Stimulated activated naive CD8-positive, alpha-beta T cell treated with anti-CD3 and anti-CD28 coated beads, Interleukin-15, Interleukin-2, amounts not matched to agents 100 U/mL and 50 U/mL, for 24 hours (primary cell): ENCODE measurements around the gene UBASH3A.
A peak's percentile ranks its signal among the peaks of the same experiment; 100 is the strongest.
"Not testable (repeated sequence)": the region's sequence is repeated elsewhere in the genome, so short reads cannot be mapped to it uniquely, and the experiment has no call there.

ENCODE experiments used
- ATAC-seq: fragments of 150-1000 bp; cut with Tn5 transposase; one replicate; pipeline ENCODE4 v1.10.0; 2021
- DNase-seq: peaks from one replicate; pipeline ENCODE4 v3.0.0; 2021

UBASH3A gene

DNA sequence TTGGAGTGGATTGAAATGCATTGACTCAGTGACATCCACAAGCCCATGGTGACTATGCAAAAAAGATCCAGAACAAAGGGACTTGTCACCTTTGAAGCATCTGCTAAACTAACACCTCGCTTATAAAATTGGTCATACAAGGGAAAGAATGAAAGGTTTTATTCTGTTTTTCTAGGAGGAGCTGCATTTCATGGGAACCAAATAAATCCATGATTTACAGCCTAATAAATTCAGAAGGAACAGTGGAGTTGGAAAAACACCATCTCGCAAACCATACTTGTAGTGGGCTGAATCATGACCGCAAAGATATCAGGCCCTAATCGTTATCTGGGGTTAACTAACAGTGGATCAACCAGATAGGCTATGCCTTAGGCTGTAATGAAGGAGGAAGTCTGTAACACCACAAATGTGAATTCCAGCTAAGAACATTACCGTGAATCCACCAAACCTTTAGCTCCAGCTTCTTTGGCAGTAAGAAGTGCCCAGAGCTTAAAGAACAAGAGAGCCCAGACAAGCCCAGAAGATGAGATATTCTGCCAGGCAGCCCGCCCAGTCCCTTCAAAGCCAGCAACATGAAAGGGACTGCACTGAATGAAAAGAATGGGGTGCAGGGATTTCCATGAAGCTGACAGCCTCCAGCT lies 64.9 kb downstream of the UBASH3A start:
- ATAC-seq (no peak), DNase-seq (no peak)

DNA sequence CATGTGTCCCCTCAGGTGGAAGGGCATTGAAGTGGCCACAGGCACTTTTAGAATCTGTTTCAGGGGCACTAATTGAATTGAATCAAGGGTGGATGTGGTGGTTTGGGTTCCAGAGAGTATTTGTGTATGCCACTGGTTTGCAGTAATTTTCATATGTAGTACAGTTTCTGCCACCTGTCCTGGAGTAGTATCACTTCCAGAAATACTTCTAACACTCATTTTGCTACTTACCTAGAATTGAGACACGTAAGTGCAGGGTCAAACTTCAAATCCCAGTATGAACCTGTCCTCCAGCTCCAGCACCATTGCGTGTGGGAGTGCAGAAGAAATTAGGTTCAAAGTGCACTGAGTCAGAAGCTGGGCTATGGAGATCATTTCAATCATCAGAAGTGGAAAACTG lies 65.6 kb downstream of the UBASH3A start:
- DNase-seq: no peak
- no peak for ATAC-seq

DNA sequence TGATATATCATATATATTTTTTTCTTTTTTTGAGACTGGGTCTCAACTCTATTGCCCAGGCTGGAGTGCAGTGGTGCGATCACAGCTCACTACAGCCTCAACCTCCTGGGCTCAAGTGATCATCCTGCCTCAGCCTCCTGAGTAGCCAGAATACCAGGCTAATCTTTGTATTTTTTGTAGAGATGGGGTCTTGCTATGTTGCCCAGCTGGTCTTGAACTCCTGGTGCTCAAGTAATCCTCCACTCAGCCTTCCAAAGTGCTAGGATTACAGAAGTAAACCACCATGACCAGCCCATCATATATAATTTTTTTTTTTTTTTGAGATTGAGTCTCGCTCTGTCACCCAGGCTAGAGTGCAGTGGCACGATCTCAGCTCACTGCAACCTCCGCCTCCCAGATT lies 66.0 kb downstream of the UBASH3A start:
- not testable (repeated sequence) for DNase-seq, ATAC-seq

DNA sequence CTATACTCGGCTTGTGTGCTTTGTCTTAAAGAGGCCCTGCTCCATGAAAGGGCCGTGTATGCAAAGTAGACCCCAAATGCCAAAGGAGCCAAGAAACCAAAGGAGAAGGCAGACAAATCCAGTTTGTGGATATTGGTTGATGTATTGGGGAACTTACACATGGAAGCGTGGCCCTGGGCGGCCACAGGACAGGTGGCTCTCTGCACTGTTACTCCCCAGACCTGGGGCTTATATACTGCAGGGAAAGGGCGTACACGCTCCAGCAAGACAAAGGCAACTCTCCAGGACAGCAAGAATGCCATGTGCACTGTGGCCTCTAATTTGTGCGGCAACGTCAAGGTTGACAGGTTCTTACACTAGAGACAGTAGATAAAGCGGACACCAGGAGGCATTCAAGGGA lies 67.5 kb downstream of the UBASH3A start:
- ATAC-seq (no peak), DNase-seq (no peak)

DNA sequence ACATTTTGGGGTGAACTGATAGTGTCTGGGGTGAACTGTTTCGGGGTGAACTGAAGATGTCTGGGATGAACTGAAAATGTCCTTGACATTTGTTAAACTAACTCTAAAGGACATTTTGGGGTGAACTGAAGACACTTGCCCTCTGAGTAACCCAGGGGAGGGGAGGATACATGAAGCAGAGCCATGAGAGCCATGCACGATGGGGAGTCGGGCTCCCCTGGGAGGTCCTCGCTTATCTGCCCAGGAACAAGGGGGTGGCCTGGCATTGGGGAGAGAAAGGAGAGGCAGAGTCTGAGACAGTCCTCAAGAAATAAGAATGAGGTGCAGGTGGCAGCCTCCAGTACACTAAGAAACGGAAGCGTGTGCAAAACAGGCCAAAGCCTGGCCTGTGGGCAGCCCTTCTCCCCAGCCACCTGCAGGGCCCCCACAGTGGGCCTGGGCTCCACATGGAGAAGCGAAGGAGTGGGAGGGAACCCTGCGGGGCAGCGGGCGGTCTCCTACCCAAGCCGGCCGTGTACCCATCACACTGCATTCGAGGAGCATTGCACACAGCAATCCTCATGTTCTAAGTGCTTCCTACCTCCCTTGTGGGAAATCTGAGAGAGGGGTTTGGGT lies 68.1 kb downstream of the UBASH3A start:
- ATAC-seq (no peak), DNase-seq (no peak)

DNA sequence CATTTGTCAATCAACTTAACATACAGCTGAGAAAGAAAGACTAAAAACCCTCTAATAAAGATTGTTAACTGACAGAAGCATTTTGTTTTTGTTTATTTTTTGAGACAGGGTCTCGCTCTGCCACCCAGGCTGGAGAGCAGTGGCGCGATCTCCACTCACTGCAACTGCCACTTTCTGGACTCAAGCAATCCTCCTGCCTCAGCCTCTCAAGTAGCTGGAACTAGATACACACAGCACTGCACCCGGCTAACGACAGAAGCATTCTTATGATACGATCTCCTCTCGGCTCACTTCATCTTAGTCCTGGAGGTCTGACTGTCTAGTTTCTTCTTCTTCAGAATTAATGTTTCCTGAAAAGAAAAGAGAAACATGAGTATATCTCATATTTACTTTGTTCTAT lies 68.8 kb downstream of the UBASH3A start:
- ATAC-seq (no peak), DNase-seq (no peak)

DNA sequence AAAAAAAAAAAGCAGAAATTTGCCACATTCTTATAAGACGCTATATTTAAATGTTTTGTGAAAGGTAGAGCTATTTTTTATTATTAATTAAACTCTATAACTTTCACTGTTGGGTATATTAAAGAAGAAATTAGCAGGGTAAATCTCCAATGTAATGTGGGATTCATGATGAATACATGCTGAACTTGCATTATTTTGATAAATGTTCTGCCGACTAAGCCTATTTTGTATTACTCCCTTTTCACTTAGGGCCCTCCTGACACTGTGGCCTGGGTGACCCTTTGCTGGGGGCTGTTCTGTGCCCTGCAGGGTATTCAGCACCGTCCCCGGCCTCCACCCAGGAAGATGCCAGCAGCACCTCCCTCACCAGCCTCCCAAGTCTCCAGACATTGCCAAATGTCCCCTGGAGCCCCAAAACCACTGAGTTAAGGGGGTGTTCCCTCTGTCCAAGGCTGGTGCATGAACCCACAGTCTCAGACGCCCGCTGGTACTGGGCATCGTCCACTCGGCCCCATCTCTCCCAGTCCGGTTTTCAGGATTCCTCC lies 69.9 kb downstream of the UBASH3A start:
- ATAC-seq: no peak
- no peak for DNase-seq

DNA sequence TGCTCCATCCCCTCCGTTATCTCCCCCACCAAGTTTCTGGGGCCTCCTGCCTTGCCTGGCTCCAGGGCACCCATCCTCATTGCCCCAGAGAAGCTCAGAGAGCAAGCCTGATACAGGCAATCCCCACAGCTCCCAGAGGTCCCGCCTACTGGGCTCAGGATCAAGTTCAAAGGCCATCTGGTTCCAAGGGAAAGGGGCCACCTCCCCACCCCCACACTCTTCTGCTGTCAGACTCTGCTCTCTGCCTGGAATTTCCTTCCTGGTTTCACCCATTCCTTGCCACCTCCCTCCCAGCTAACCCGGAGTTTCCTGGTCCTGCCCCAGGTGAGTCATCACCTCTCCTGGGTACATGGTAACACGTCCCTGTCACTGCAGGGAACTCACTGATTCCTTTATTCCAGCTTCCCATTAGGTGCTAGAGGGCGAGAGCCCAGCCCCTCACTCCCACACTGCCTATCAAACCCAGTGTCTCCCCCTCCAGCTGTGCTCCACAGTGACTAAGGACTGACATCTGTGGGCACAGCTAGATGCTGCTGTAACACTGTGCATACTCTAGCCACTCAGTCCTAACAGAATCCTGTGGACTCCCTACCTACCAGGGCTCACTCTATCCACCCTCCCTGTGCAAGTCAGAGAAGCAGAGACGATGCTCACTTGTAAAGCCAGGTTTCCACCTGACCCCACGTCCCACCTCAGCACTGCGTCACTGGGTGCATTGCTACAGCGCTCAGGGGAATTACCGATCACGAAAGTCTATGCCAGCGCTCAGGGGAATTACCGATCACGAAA lies 70.5 kb downstream of the UBASH3A start:
- ATAC-seq (peak; percentile 54), DNase-seq (no peak)

DNA sequence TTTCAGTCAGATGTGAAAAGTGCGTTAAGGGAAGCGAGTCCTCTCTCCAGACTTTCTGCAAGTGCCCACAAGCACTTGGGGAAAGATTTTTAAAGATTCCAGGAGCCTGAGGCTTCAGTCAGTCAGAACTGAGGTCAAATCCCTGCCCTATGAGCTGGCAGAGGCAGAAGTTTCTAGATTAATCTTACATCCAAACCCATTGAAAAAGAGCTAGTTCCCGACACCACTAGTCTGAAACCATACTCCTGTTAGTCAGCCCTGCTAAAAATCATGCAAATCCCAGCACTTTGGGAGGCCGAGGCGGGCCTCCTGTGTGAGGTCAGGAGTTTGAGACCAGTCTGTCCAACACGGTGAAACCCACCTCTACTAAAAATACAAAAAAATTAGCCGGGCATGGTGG lies 71.3 kb downstream of the UBASH3A start:
- DNase-seq (no peak), ATAC-seq (no peak)

DNA sequence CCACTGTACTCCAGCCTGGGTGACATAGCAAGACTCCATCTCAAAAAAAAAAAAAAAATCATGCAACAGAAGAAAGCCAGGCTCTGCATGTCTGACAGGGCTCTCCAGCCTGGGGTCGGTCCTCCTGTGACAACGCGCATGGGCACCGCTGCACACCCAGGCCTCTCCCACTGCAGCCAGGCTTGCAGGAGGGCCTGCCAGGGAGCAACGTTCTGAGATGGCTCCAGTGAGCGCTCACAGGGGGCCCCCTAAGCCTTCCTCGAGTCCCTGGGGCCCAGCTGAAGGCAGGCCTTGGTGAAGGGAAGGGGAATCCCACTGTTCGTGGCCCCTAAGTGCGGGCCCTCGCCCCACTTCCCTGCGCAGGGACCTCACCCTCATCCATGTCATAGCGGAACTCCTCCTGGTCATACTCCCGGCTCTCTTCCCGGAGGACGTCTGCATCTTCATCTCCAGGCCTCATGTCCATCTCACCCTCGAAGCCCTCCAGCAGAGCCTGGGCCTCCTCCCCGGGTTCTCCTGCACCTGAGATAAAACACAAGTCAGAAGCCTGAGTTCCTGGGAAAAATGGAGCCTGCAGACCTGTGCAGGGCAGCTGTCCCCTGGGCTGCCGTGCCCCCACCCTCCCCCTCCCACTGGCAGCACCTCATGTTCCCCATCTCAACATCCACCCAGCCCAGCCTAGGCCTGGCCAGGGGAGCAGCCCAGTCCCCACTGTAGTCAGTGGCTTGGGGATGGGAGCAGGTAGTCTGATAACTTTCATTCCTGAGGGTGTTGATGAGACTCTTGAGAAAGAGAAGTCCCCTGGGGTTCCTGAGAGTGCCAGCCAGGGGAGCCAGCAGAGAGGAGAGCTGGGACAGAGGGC lies 72.1 kb downstream of the UBASH3A start:
- no peak for DNase-seq
- ATAC-seq: no peak

DNA sequence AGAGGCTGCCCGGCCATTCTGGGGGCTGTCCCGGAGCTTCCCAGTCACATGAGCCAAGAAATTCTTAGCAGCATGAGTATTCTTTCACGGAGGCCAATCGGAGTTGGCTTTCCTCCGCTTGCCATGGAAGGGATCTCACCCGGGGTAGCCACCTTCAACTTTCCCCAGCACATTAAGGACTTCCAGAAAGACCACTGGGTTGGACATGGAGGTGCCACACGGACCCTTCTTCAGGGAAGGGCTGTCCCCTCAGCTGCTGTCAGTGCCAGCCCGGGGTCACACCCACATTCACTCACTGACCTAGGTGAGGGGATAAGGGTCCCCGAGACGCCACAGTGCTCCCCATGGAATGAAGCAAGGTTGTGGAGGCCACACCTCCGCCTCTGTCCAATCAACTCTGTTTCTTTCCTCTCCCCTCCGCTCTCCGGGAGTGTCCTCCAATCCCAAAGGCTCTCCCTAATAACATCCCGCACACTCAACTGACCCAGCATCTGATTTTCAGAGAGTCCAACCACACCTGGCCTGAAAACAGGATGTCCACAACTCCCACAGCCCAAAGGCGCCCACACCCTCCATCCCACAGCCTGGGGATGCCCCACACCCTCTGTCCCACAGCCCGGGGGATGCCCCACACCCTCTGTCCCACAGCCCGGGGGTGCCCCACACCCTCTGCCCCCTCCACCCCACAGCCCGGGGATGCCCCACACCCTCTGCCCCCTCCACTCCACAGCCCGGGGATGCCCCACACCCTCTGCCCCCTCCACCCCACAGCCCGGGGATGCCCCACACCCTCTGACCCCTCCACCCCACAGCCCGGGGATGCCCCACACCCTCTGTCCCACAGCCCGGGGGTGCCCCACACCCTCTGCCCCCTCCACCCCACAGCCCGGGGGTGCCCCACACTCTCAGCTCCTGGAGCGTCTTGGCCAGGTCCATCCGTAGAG lies 73.0 kb downstream of the UBASH3A start:
- ATAC-seq (no peak), DNase-seq (no peak)

DNA sequence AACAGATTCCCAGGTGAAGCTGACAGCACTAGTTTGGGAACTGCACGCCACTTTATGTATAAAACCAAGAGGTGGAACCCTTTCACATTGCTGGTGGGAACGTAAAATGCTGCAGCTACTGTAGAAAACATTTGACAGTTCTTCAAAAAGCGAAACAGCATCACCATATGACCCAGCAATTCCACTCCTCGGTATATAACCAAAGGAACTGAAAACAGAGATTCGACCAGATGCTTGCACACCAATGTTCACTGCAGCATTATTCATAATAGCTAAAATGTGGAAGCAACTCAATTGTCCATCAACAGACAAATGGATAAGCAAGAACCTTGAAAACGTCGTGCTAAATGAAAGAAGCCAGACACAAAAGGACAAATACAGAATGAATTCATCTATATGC lies 74.8 kb downstream of the UBASH3A start:
- ATAC-seq (no peak), DNase-seq (no peak)

DNA sequence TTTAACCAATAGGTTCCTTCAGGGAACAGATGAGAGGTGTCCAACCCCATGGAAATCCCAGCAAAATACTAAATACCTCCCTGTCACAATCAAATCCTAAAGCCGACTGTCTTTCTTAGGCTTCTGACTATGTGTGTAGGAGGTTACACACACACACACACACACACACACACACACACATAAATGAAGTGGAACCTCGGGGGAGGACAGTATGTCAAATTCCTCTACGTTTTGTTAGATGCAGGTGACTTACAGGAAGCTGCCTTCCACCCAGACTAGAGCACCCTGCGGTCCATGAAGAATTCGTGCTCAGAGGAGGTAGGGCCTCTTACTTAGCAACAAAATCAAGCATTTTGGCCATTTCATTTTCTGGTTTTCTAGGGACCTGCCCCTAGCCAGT lies 75.9 kb downstream of the UBASH3A start:
- no peak for DNase-seq

DNA sequence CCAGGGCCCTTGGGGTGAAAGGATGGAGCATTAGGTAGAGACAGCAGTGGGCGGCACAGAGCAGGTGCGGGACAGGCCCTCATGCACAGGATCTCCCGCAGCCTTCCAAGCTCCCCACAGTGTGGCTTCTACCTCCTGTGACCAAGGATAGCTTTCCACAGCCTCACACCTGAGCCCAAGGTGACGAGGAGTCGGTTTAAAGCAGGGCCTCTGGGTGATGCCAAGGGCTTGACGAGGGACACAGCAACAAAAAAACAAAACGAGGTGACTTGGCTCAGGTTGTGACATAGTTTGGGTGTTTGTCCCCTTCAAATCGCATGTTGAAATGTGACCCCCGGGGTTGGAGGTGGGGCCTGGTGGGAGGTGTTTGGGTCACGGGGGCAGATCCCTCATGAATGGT lies 77.0 kb downstream of the UBASH3A start:
- ATAC-seq (no peak), DNase-seq (no peak)

More for the DNA sequence above, 75.9 kb downstream of the UBASH3A start:
- no peak for ATAC-seq

DNA sequence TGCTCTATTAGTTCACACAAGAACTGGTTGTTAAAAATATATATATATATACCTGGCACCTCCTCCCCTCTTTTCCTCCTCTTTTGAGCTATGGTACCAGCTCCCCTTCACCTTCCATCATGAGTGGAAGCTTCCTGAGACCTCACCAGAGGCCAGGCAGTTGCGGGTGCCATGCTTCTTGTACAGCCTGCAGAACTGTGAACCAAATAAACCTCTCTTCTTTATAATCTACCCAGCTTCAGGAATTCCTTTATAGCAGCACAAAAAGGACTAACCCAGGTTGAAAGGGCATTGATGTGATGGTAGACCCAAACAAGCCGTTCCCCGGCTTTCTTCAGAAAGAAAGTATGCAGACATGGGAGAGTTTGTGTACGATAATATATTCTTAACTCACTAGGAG lies 77.5 kb downstream of the UBASH3A start:
- ATAC-seq: no peak
- DNase-seq: no peak

DNA sequence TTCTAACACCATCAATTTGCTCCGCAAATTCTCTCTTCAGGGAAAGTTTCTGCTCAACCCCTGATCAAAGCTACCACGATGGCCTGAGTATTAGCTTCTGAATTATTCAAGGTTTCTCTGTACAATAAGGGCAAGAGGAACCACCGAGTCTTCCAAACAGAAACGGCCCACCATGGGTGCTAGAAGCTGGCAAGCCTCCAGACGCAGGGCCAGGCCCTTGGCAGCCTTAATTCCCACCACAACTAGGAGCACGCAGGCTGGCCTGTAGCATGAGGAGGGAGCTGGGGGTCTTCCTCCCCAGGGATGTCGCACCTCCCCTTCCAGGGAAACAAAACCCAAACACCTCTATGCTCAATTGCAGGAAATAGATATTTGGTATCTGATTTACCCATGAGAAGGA lies 81.3 kb downstream of the UBASH3A start:
- DNase-seq (no peak), ATAC-seq (no peak)

DNA sequence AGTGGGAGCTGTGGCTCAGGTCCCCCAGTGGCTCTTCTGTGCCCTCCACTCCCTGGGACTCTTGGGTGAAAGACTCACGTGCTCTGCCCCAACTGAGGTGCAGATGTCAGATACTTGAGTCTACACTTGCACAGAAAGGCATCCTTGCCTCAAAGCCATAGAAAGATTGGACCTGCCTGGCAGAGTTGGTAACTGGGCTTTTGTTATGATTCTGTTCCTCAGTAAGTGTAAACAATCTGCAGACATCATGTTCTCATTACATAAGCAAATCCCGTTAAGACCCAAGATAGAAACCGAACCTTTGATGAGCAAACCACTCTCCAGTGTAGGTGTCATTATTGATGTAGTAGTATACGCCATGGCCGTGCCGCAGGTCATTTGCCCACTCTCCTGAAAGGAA lies 82.4 kb downstream of the UBASH3A start:
- DNase-seq (no peak), ATAC-seq (no peak)

DNA sequence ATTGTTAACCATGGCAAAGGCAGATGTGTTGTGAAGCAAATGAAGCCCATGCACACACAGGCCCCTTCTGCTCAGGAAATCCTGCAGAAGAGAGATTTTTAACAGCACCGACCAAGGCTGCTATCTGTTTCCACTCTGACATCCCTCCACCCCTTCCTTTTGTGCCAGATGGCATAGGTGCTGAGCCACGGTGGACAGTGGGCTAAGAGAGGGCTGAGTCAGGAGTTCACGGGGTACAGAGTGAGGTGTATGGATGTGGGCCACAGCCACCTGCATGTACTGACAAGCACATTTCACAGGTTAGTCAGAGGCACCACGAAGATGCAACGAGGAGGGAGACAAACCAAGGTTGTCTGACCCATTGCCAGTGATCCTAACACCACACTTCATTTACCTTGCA lies 82.8 kb downstream of the UBASH3A start:
- ATAC-seq: peak; percentile 43
- no peak for DNase-seq

DNA sequence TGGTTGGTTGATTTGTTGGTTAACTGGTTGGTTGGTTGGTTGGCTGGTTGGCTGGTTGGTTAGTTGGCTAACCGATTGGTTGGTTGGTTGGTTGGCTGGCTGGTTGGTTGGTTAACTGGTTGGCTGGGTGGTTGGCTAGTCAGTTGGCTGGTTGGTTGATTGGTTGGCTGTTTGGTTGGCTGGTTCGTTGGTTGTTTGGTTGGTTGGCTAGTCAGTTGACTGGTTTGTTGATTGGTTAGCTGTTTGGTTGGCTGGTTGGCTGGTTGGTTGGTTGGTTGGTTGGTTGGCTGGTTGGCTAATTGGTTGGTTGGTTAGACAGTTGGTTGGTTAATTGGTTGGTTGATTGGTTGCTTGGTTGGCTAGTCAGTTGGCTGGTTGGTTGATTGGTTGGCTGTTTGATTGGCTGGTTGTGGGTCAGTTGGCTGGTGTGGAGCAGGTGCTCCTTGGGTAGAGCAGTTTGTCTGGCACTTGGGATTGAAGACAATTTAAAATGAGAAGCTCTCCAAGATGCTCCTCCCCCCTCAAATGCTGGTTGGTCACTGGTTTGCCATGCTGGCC lies 85.4 kb downstream of the UBASH3A start:
- no peak for ATAC-seq

DNA sequence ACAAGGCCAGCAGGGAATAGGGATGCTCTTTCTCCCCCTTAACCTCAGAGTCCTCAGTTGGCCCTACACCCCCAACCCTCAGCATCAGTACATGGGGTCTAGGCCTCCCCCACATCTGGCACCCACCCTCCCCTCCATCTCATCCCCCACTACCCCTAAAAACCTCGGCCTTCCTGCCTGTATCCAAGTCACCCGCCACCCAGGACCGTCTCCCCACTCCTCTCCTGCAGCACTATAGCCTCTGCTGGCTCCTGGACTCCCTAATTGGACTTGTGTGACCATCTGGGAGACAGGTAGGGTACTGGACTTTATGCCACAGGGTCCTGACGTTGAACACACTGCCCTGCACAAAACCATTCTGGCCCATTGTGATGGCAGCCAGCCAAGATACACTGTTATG lies 86.3 kb downstream of the UBASH3A start:
- ATAC-seq: no peak
- no peak for DNase-seq

More for the DNA sequence above, 85.4 kb downstream of the UBASH3A start:
- DNase-seq: no peak

DNA sequence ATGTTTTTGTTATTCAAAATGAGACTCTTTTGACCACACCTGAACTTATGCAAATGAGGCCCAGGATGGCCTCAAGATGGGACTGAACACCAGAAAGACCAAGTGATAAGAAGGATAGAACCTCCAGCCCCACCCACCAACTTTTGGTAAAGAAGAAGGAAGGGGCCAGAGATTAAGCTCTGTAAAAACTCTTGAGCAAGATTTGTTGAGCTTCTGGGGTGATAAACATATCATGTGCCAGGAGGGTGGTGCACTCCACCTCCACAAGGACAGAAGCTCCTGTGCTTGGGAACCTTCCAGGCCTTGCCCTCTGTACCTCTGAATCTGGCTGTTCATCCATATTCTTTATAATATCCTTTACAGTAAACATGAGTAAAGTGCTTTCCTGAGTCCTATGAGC lies 87.0 kb downstream of the UBASH3A start:
- no peak for DNase-seq
- no peak for ATAC-seq
